ENCODE results near the gene SERPINB5.
A peak's percentile ranks its signal among the peaks of the same experiment; 100 is the strongest.

SERPINB5 gene

DNA sequence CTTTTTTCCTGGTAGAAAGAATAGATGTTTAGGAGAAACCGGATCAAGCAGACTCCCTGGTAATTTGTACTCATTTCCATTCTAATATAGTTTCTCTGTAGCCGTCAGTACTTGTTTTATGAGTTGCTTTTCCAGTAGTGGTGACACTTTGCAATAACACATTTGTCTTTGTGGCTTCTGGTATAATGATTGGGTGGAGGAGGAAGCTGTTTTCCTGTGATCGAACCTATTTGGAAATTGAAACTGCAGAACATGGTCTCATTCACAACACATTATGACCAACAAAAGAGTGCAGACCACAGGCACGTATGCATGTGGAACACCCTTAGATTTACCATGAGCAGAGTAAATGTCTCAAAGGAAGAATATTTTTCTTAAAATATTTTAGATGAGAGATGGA, 57.9 kb downstream of the SERPINB5 start:
- DNase-seq = no peak

DNA sequence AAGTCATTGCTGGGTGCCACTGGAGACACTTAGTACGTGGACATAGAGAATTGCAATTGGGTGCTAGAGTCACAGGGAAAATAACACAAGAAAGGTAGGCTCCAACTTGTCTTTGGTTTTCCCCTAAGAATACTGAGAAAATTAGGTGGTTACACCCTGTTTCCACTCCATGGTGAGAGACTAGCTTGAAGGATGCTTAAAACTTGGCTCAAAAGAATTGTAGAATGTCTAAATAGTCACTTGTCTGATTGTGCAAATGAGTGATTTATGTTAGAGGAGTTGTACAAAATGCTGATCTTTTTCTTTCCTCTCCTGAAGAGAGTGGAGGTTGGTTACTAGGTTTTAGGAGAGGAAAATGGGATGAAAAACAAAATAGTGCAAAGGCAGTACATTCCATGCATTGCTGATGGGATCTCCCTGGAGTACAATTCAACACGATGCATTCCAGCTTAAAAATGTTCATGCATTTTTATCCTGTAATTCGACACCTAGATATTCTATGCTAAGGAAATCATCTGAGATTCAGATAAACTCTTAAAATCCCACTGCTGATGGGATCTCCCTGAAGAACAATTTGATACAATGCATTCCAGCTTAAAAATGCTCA, 63.2 kb downstream of the SERPINB5 start:
- no peak for DNase-seq

DNA sequence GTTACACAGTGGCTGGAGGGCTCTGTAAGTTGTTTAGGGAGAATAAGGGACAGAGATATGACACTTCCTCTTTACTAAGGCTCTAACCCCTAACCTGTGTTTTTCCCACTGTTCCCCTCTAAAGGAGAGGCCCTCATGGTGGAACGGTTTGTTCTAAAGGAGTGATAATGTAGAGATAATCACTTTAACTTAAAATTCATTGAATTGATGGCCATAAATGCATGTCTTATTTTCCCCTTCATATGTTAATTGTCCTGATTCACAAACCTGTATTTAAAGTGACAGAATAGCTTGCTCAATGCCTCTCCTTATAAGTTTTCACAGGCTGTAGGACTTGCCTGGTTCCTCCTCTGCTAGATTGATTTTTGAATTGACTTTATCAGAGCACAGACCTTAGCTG, 65.3 kb downstream of the SERPINB5 start, which contains the start of gene SERPINB12:
Gene SERPINB12, plus strand, starts transcription at position 301 of the 400 bp plus-strand sequence. CDS start 13,791 bp downstream, outside the sequence.
- no peak for DNase-seq

DNA sequence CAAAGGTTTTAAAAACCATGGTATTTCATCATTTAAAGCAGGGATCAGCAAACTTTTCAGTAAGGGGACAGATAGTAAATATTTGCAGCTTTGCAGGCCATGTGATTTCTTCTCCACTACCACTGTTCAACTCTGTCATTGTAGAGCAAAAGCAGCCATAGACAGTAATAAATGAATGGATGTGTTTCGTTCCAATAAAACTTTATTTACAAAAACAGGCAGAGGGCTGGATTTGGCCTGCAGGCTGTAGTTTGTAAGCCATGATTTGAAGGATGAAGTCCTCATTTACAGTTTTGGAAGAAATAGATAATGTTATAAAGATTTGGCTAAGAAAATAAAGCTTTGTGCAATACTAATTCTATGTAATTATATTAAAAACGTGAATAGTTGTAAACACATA, 67.3 kb downstream of the SERPINB5 start:
- no peak for DNase-seq

DNA sequence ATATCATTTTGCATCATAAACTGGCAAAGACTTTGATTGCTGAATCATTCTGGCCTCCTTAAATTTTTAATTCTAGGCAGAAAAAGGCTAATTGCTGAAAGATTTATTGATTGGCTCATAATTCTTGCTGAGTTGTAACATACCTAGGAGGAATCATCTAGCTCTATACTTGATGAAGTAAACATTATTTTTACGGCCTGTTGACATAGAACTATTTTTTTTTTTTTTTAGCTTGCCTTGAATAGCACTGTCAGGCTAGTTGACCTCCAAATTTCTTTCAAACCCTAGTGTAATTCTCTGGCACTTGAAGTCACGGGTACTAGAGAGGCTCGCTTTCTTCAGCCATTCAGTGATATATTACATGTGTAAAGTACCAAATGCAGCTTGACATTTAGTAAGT, 68.2 kb downstream of the SERPINB5 start:
- DNase-seq = no peak

DNA sequence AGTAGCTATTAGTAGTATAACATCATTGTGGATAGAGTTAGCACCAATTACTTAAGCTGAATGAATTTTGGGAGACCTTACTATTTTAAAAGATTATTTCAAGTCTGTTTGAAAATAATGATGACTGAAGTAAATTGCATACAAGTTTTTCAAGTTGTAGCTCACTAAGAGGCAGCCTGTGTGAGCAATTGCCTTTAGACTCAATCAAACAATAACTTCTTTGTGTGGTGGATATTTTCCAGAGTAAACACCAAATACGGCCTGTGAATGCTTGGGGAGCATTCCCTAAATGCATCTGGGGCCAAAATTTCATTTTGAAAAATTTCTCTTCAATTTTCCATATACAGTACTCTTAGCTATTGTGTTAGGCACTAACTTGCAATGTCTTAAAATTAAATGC, 73.3 kb downstream of the SERPINB5 start:
- DNase-seq = no peak

DNA sequence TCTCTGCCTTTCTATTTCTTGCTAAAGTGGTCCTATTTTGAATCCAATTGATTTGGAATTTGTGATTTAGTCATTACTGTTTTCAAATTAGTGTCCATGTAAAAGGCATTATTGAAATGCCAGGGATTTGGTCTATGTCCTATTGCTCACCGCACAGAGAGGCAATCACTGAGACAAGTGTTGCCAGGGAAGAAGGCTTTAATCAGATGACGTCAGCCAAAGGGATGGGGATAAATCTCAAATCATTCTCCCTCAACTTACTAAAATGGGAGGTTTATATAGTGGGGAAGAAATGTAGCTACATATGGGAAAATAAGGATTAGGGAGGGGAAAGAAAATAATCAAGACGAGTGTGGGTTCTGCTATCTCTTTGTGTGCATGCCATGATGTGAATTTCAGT, 75.0 kb downstream of the SERPINB5 start:
- DNase-seq = no peak

DNA sequence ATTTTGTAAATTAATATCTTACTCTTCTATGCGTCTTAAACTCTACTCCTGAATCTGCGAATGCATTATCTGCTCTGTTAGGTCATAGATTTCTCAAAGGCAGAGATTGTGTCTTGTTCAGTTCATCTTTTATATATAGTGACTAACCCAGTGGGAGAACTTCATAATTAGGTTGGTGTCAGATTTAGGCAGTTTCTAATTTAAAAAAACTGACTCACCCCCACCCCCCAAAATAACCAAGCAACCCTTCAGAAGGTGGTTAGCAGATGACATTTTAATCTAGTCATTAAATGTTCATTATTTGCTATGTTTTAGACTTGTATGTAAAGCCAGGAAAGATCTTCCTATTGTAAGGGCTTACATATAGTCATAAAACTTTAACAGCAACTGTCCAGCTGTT, 75.8 kb downstream of the SERPINB5 start:
- no peak for DNase-seq

DNA sequence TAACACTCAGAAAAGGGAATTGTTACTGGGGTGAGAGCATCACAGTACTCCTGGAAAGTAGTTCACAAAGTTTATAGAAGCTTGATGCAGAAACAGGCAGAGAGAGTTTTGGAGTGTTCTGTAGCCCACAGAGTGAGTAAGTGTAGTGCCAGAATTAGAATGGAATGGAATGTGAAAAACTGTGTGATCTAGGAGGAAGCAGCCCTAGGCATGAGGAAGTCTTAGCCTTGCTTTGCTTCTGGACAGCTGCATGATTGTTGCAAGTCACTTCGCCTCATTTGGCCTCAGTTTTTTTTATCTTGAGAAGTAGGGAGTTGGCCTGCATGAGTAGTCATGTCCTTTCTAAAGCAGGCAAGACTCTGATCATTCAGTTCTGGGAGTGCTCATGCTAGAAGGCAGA, 76.3 kb downstream of the SERPINB5 start:
- DNase-seq = peak in 1 of 2 donors; percentile 1
